Right cardiac atrium (tissue), 5 donors: Measurements from ENCODE around the gene TTC21B. TPM values are rescaled to one million over a fixed set of nuclear protein-coding genes. Genes with fewer than 3 reads are reported as not detected.
"Not testable (repeated sequence)": the region's sequence is repeated elsewhere in the genome, so short reads cannot be mapped to it uniquely, and the experiment has no call there.

Experiments
- ATAC-seq, 2 donors: fragments of 200-7000 bp; cut with Tn5 transposase; one replicate each; pipeline versions ENCODE4 v1.8.0 to v1.9.1; 2020; ENCODE audit warnings: moderate library complexity in 2 of 2, mild to moderate bottlenecking in 1 of 2
- DNase-seq, 3 donors: peaks; one replicate each; pipeline ENCODE4 v3.0.0-alpha.2; 2020
- H3K27ac ChIP-seq: one replicate; pipeline ENCODE4 v1.5.1; 2013; ENCODE audit warnings: mild to moderate bottlenecking, low read length, control low read depth, moderate library complexity
- H3K27me3 ChIP-seq: one replicate; pipeline ENCODE4 v1.6.1; 2013; ENCODE audit not compliant: control insufficient read depth, insufficient read depth
- H3K4me1 ChIP-seq: one replicate; pipeline ENCODE4 v1.6.1; 2013; ENCODE audit warnings: low read length; ENCODE audit not compliant: control insufficient read depth, insufficient read depth
- H3K4me3 ChIP-seq: one replicate; pipeline ENCODE4 v1.5.1; 2013; ENCODE audit warnings: low read length, control low read depth
- H3K9me3 ChIP-seq: one replicate; pipeline ENCODE4 v1.6.1; 2013; ENCODE audit warnings: low read length; ENCODE audit not compliant: control insufficient read depth
- WGBS: extraction: QIAGEN DNeasy Blood & Tissue Kit; methylation state at CpG from one replicate; pipeline ENCODE4 v1.1.7; 2013; 5-methylcytosine and 5-hydroxymethylcytosine counted together
- intact Hi-C, 4 donors: fragments of 100-400 bp; cut with DNase I; formaldehyde crosslinking; loops; one replicate each; pipeline versions ENCODE4 v1.11.0 to v1.14.0; 2022 to 2023
- polyA plus RNA-seq: library from polyadenylated mRNA; stranded (reverse); fragments of 200-250 nt; gene quantifications from one replicate; pipeline ENCODE4 v1.2.3, GENCODE V29; 2013
- total RNA-seq, 4 donors: library from RNA; stranded (reverse); fragmentation: NEBNext Ultra II Directional; extraction: Animal tissue kit (Norgen Biotek cat#: 25700); gene quantifications; one replicate each; pipeline ENCODE4 v1.2.1, GENCODE V29; 2021
- donor health status: healthy with polysubstance abuse.
- donor health status: DM: no; HTN: yes; CAD: no.
- donor health status: DM: no; HTN: no; CAD: no.
- donor health status: DM: no; HTN: yes; CAD: no; lungs with severe emphysema.
- donor health status: DM: yes; HTN: yes; CAD: no.

Gene TTC21B
- total and polyA plus RNA-seq, 5 donors: 6.5 to 19.7 (median 16.4) TPM

GRCh38 chr2:165864296-165864695, 89.3 kb downstream of the TTC21B start:
- Histone ChIP-seq H3K27me3 (no peaks in the 10 kb centered on the region), H3K27ac (no peak overlapping the region), H3K9me3 (no peaks in the 10 kb centered on the region), H3K4me1 (no peaks in the 10 kb centered on the region), H3K4me3 (no peak overlapping the region)
- WGBS: 76% methylated on average over 6 of the region's 6 CpGs
- intact Hi-C loops: no loop called here
- ATAC-seq: no peak
- no peak for DNase-seq

GRCh38 chr2:165863810-165864261, 89.7 kb downstream of the TTC21B start:
- Histone ChIP-seq H3K4me1 (no peaks in the 10 kb centered on the region), H3K9me3 (no peaks in the 10 kb centered on the region), H3K27me3 (no peaks in the 10 kb centered on the region), H3K27ac (no peak overlapping the region), H3K4me3 (no peak overlapping the region)
- DNase-seq (no peak), ATAC-seq (no peak)
- intact Hi-C loops: no loop called here
- WGBS: 85% methylated on average over 5 of the region's 5 CpGs

GRCh38 chr2:165861083-165861482, 92.5 kb downstream of the TTC21B start:
- intact Hi-C loops, H3K9me3 ChIP-seq, H3K4me3 ChIP-seq, DNase-seq, H3K4me1 ChIP-seq, H3K27ac ChIP-seq, ATAC-seq, H3K27me3 ChIP-seq: not testable (repeated sequence)
- 96% methylated on average over 2 of the region's 2 CpGs for WGBS

GRCh38 chr2:165859723-165860122, 93.9 kb downstream of the TTC21B start:
- H3K4me1 ChIP-seq, H3K27me3 ChIP-seq, ATAC-seq, intact Hi-C loops, H3K4me3 ChIP-seq, H3K27ac ChIP-seq, DNase-seq, H3K9me3 ChIP-seq: not testable (repeated sequence)
- 88% methylated on average over 2 of the region's 2 CpGs for WGBS

GRCh38 chr2:165857876-165858275, 95.7 kb downstream of the TTC21B start:
- no peak overlapping the region for H3K4me3 ChIP-seq
- no peaks in the 10 kb centered on the region for H3K4me1 ChIP-seq
- DNase-seq (no peak), ATAC-seq (no peak)
- no peaks in the 10 kb centered on the region for H3K27me3 ChIP-seq
- intact Hi-C loops: no loop called here
- whole genome bisulfite sequencing: 67% methylated on average over 1 of the region's 1 CpG
- H3K9me3 ChIP-seq: no peaks in the 10 kb centered on the region
- H3K27ac ChIP-seq: no peak overlapping the region

- Histone ChIP-seq H3K27ac (no peak overlapping the region), H3K27me3 (no peaks in the 10 kb centered on the region), H3K4me3 (no peak overlapping the region), H3K4me1 (no peaks in the 10 kb centered on the region), H3K9me3 (no peaks in the 10 kb centered on the region)
- DNase-seq (no peak), ATAC-seq (no peak)
- intact Hi-C loops: no loop called here
Measured at GRCh38 chr2:165852394-165852793, 101.2 kb downstream of the TTC21B start.

GRCh38 chr2:165847001-165847400, 106.6 kb downstream of the TTC21B start:
- H3K4me3 ChIP-seq: no peak overlapping the region
- no peak overlapping the region for H3K27ac ChIP-seq
- intact Hi-C loops: no loop called here
- H3K27me3 ChIP-seq: no peaks in the 10 kb centered on the region
- DNase-seq (no peak), ATAC-seq (no peak)
- no peaks in the 10 kb centered on the region for H3K4me1 ChIP-seq
- H3K9me3 ChIP-seq: no peaks in the 10 kb centered on the region
- WGBS: 63% methylated on average over 2 of the region's 2 CpGs

GRCh38 chr2:165846056-165846455, 107.5 kb downstream of the TTC21B start:
- intact Hi-C loops: no loop called here
- ATAC-seq: no peak
- Histone ChIP-seq H3K27me3 (no peaks in the 10 kb centered on the region), H3K9me3 (no peaks in the 10 kb centered on the region), H3K4me1 (no peaks in the 10 kb centered on the region), H3K4me3 (no peak overlapping the region), H3K27ac (no peak overlapping the region)
- WGBS: 92% methylated on average over 7 of the region's 7 CpGs
- DNase-seq: no peak

GRCh38 chr2:165844216-165844615, 109.4 kb downstream of the TTC21B start:
- no peaks in the 10 kb centered on the region for H3K27me3 ChIP-seq
- ATAC-seq (no peak), DNase-seq (no peak)
- H3K9me3 ChIP-seq: no peaks in the 10 kb centered on the region
- H3K4me1 ChIP-seq: no peaks in the 10 kb centered on the region
- intact Hi-C loops: no loop called here
- no peak overlapping the region for H3K4me3 ChIP-seq
- WGBS: 62% methylated on average over 2 of the region's 2 CpGs
- H3K27ac ChIP-seq: no peak overlapping the region

- intact Hi-C loops: no loop called here
- H3K4me3 ChIP-seq: no peak overlapping the region
- no peaks in the 10 kb centered on the region for H3K4me1 ChIP-seq
- no peak for ATAC-seq
- H3K9me3 ChIP-seq: no peaks in the 10 kb centered on the region
- DNase-seq: no peak
- H3K27me3 ChIP-seq: no peaks in the 10 kb centered on the region
- no peak overlapping the region for H3K27ac ChIP-seq
- 85% methylated on average over 1 of the region's 1 CpG for WGBS
Measured at GRCh38 chr2:165843351-165843750, 110.2 kb downstream of the TTC21B start.

GRCh38 chr2:165840333-165840958, 113.1 kb downstream of the TTC21B start:
- H3K27me3 ChIP-seq: no peaks in the 10 kb centered on the region
- ATAC-seq (no peak), DNase-seq (no peak)
- intact Hi-C loops: no loop called here
- no peak overlapping the region for H3K4me3 ChIP-seq
- no peak overlapping the region for H3K27ac ChIP-seq
- no peaks in the 10 kb centered on the region for H3K9me3 ChIP-seq
- H3K4me1 ChIP-seq: no peaks in the 10 kb centered on the region

- Histone ChIP-seq H3K4me1 (no peaks in the 10 kb centered on the region), H3K27ac (no peak overlapping the region), H3K4me3 (no peak overlapping the region), H3K27me3 (no peaks in the 10 kb centered on the region), H3K9me3 (no peaks in the 10 kb centered on the region)
- DNase-seq: no peak
- no peak for ATAC-seq
- 87% methylated on average over 2 of the region's 2 CpGs for WGBS
- intact Hi-C loops: no loop called here
Measured at GRCh38 chr2:165839610-165840009, 114.0 kb downstream of the TTC21B start.
